H1 (cell line): ENCODE results near the gene CDCA3. TPM values are rescaled to one million over a fixed set of nuclear protein-coding genes. Genes with fewer than 3 reads are reported as not detected.

Experiments
- SP1 ChIP-seq: IDR thresholded peaks from 2 replicates; pipeline ENCODE4 v1.6.1; 2011; ENCODE audit warnings: low read depth, low read length
- polyA plus RNA-seq, 7 experiments: library from polyadenylated mRNA; depleted of rRNA in 3 of 7; stranded (reverse) in 5 of 7; unstranded in 2 of 7; fragments of >200 nt in 5 of 7; fragments of 200-250 nt in 2 of 7; gene quantifications; 1 replicate in 5 of 7; 2 replicates in 1 of 7; 4 replicates in 1 of 7; pipeline versions ENCODE4 v1.2.1 to v1.2.3, GENCODE V29; 2011 to 2013; ENCODE audit warnings: missing spikeins in 2 of 7, mixed read lengths in 2 of 7
- total RNA-seq: library from RNA; stranded (reverse); fragmentation: NEBNext Ultra II Directional; extraction: Animal tissue kit (Norgen Biotek cat#: 25700); gene quantifications from 2 replicates; pipeline ENCODE4 v1.2.1, GENCODE V29; 2021

The CDCA3 gene
- total and polyA plus RNA-seq, 2 of the 8 experiments (the other 6 are each of a cell fraction or from before 2014, with no cell fraction given) = 47.7 to 71.2 TPM

DNA sequence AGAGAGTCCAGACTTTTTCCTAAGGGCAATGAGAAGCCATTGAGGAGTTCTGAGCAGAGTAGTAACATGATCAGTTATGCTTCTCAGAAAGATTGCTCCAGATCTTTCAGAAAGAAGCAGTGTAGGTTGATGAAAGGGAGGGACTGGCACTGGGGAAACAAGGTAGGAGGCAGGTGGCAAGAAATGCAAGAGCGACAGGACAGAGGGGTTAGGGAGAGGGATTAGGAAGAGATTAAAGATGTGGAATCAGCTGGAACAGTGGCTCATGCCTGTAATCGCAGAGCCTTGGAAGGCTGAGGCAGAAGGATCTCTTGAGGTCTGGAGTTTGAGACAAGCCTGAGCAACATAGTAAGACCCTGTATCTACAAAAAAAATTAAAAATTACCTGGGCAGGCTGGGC, 3.4 kb downstream of the CDCA3 start (continued):
- TF ChIP-seq SP1 = no peak
